ENCODE results near the gene CCL15. TPM values are rescaled to one million over a fixed set of nuclear protein-coding genes. Genes with fewer than 3 reads are reported as not detected.

CCL15 gene, protein sequence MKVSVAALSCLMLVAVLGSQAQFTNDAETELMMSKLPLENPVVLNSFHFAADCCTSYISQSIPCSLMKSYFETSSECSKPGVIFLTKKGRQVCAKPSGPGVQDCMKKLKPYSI
- not detected for total RNA-seq

DNA sequence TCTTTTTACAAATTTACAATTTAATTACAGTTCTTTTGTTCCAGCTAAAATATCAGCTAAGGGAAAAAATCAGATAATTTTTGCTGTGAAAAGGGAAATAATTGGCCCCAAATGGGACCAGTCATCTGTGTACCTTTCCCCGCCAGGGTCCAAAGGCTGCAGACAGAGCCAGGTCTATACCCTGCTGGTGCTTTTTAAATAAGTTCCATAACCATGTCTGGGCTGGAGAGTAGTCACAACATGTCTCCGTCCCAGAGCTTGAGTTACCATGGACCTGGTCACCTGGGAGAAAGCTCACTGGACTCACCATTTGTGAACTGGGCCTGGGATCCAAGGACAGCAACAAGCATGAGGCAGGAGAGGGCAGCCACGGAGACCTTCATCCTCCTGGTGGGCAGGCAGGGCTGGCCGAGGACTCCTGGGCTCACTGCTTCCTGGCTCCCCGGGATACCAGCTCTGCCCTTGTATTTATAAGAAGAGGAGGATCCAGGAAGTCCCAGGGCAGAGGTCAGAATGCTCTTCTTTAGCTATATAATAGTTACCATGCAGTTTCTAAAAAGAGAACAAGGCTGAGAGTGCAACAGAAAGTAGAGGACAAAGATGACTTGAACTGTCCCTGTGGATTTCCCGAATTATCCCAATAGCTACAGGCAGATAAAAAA is at the start of gene CCL15:
CCL15 (minus strand) TSS at position 444 of the 662 bp plus-strand sequence; CDS start at position 383, 61 bp downstream.
- intact Hi-C loops (cut with DNase I; ENCODE audit: low total_unique reads), result no loop called here
- no peak within 1 kb of the TSS for H3K4me3 ChIP-seq (ENCODE audit: low read depth, poor library complexity, severe bottlenecking)
- no peak for TF ChIP-seq POLR2A (IDR thresholded peaks at IDR 0.05)
- TF ChIP-seq, protein P1, sequence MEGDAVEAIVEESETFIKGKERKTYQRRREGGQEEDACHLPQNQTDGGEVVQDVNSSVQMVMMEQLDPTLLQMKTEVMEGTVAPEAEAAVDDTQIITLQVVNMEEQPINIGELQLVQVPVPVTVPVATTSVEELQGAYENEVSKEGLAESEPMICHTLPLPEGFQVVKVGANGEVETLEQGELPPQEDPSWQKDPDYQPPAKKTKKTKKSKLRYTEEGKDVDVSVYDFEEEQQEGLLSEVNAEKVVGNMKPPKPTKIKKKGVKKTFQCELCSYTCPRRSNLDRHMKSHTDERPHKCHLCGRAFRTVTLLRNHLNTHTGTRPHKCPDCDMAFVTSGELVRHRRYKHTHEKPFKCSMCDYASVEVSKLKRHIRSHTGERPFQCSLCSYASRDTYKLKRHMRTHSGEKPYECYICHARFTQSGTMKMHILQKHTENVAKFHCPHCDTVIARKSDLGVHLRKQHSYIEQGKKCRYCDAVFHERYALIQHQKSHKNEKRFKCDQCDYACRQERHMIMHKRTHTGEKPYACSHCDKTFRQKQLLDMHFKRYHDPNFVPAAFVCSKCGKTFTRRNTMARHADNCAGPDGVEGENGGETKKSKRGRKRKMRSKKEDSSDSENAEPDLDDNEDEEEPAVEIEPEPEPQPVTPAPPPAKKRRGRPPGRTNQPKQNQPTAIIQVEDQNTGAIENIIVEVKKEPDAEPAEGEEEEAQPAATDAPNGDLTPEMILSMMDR (IDR thresholded peaks at IDR 0.05), result no peak
- peak in 1 of 2 donors; percentile 36 for DNase-seq (ENCODE audit: low spot score in 2 of 2)
- WGBS, 2 donors, result 71 to 74% methylated on average over 6 of the region's 6 CpGs

DNA sequence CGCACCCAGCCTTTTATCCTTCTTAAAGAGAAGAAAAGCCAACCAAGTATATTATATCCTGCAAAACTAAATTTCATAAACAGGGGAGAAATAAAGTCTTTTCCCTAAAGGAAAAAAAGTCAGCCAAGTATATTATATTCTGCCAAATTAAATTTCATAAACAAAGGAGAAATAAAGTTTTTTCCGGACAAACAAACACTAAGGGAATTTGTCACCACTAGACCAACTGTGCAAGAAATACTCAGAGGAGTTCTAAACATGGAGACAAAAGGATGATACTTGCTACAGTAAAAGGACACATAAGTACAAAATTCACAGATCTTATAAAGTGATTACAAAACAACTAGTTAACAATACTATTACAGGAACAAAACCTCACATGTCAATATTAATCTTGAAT is 48.3 kb upstream of the CCL15 start:
- TF ChIP-seq, protein P1 (IDR thresholded peaks at IDR 0.05), result no peak
- TF ChIP-seq POLR2A (IDR thresholded peaks at IDR 0.05), result no peak
- no peak overlapping the region for H3K4me3 ChIP-seq (ENCODE audit: low read depth, poor library complexity, severe bottlenecking)
- WGBS, 2 donors, result 97 to 100% methylated on average over 2 of the region's 2 CpGs
- DNase-seq (ENCODE audit: low spot score in 2 of 2), result no peak
- intact Hi-C loops (cut with DNase I; ENCODE audit: low total_unique reads), result no loop called here

DNA sequence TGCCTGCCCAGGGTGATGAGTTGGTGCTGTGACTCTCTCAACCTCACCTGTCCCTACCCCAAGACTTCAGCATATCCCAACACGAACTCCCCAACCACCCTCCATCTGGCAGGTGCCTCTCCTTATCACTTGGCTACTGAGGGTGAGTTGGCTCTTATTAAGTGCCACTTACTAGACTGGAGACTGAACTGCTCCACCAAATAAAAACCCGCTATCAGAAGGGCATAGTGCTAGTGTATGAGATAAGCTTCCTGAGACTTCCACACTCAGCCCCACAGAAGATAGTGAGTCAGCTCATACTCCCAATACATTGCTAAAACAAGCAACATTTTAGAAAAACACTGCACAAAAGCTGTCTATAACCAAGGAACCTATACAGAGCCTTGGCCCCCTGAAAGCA is 46.7 kb upstream of the CCL15 start:
- intact Hi-C loops (cut with DNase I; ENCODE audit: low total_unique reads), result no loop called here
- 71 to 77% methylated on average over 2 of the region's 2 CpGs for WGBS, 2 donors
- TF ChIP-seq POLR2A (IDR thresholded peaks at IDR 0.05), result no peak
- TF ChIP-seq, protein P1 (IDR thresholded peaks at IDR 0.05), result no peak
- H3K4me3 ChIP-seq (ENCODE audit: low read depth, poor library complexity, severe bottlenecking), result no peak overlapping the region
- no peak for DNase-seq (ENCODE audit: low spot score in 2 of 2)

DNA sequence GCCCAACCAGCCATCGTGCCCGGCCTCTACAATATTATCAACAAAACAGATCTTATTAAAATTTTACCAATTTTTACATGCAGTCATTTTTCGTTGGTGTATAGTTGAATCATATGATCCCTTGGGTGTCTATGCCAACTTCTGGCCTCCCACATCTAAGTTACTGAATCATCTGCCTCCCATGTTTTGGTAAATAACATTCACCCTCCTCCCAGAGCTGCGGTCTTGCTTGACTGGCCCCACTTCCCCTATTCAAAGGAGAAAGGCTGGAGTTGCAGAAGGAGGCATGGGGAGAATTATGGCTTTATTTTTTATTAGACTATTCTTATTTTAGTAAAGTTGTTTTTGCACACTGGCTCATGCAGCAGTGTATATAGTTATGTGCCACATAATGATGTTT is 34.9 kb upstream of the CCL15 start:
- DNase-seq (ENCODE audit: low spot score in 2 of 2), result no peak
- intact Hi-C loops (cut with DNase I; ENCODE audit: low total_unique reads), result no loop called here
- H3K4me3 ChIP-seq (ENCODE audit: low read depth, poor library complexity, severe bottlenecking), result no peak overlapping the region
- WGBS, 2 donors, result 74% methylated on average over 4 of the region's 4 CpGs
- TF ChIP-seq, protein P1 (IDR thresholded peaks at IDR 0.05), result no peak
- TF ChIP-seq POLR2A (IDR thresholded peaks at IDR 0.05), result no peak

DNA sequence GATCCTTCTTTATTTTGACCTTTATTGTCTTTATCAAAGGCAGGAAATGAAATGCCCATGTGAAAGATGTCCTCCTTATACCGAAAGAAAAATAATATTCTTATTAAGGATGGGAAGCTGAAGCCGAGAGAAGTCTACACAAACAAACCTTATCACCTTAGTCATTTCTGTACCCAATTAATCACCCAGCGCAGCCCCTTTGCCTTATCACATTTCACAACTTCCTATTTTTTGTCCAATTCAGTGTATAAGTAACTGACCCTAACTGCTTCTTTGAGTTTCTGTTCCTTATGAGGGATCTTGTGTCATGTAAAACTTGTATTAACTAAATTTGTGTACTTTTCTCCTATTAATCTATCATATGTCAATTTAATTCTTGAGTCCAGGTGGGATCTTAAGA is 32.8 kb upstream of the CCL15 start:
- intact Hi-C loops (cut with DNase I; ENCODE audit: low total_unique reads), result no loop called here
- WGBS, 2 donors, result 70 to 72% methylated on average over 3 of the region's 3 CpGs
- no peak for DNase-seq (ENCODE audit: low spot score in 2 of 2)
- TF ChIP-seq POLR2A (IDR thresholded peaks at IDR 0.05), result no peak
- H3K4me3 ChIP-seq (ENCODE audit: low read depth, poor library complexity, severe bottlenecking), result no peak overlapping the region

DNA sequence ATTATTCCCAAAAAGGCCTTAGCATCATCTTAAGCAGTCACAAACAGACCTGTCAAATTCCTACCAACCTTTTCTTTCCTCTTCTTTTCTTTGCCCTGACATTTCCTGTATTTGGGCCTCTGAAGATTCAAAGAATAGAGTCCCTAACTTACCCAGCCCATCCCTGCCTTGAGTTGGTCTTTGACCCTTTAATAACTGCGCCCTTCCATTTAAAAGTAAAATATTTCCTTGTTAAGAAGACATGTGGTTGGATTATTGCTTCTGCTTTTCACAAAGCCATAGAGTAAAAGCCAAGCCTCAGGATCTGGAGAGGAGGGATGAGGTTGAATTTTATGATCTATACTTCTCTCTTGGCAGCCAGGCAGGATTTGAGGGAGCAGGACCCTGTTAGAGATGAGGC is 29.6 kb upstream of the CCL15 start:
- no peak overlapping the region for H3K4me3 ChIP-seq (ENCODE audit: low read depth, poor library complexity, severe bottlenecking)
- 77 to 83% methylated on average over 1 of the region's 1 CpG for WGBS, 2 donors
- intact Hi-C loops (cut with DNase I; ENCODE audit: low total_unique reads), result no loop called here
- no peak for DNase-seq (ENCODE audit: low spot score in 2 of 2)
- TF ChIP-seq, protein P1 (IDR thresholded peaks at IDR 0.05), result no peak
- TF ChIP-seq POLR2A (IDR thresholded peaks at IDR 0.05), result no peak
